ENCODE measurements around the gene GPR18.

Gene GPR18

DNA sequence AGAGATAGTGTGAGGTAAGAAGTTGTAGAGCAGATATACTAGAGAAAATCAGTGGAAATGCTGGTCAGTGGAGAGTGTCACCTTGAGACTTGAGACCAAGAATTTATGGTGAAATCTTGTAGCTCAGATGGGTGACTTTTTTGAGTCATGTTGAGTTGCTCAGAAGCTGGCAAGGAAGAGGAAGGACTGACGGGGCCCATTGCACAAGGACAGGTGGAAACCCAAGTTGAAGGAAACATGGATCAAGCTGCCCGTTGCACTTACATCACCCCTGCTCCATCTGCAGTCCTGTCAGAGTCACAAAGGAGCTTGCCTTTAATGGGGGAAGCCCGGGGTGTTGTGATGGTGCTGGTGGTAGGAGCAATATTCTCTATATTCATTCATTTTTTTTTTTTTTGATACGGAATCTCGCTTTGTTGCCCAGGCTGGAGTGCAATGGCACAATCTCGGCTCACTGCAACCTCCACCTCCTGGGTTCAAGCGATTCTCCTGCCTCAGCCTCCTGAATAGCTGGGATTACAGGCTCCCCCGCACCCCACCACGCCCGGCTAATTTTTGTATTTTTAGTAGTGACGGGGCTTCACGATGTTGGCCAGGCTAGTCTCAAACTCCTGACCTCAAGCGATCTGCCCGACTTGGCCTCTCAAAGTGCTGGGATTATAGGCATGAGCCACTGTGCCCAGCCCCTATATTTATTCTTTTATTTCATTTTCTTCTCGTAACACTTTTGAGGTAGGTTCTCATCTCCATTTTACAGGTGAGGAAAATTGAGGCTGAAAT is 30.1 kb downstream of the GPR18 start:
- Histone ChIP-seq H3K9me3 (ENCODE audit: insufficient read depth, low read depth, low read length) (no peaks in the 10 kb centered on the region), H3K4me3 (ENCODE audit: low read depth, low read length) (no peak overlapping the region), H3K36me3 (ENCODE audit: control insufficient read depth in 1 of 2, insufficient read depth in 2 of 2, low read length in 2 of 2) (peaks cover 0 to 6% of the 10 kb centered on the region in 2 experiments), H2AFZ (ENCODE audit: insufficient read depth, low read length, poor library complexity) (no peak overlapping the region), H3K14ac (ENCODE audit: low read length) (no peak overlapping the region), H4K8ac (ENCODE audit: low read depth, low read length) (no peak overlapping the region), H3K79me1 (ENCODE audit: low read length) (no peaks in the 10 kb centered on the region), H4K91ac (ENCODE audit: low read depth, low read length) (no peak overlapping the region), H2AK5ac (ENCODE audit: low read length) (no peak overlapping the region), H3K27ac (ENCODE audit: low read depth, low read length) (no peak overlapping the region), H3K4me2 (ENCODE audit: low read length) (no peak overlapping the region), H3K79me2 (ENCODE audit: control insufficient read depth, insufficient read depth, low read length, poor library complexity) (peaks cover 6% of the 10 kb centered on the region), H2BK120ac (ENCODE audit: insufficient read depth, low read length, poor library complexity) (no peak overlapping the region), H3K4ac (ENCODE audit: low read depth, low read length) (no peak overlapping the region), H3K4me1 (ENCODE audit: control insufficient read depth in 1 of 2, insufficient read depth in 2 of 2, low read length in 2 of 2) (peaks cover 3 to 5% of the 10 kb centered on the region in 2 experiments), H3K27me3 (ENCODE audit: insufficient read depth, low read length) (no peaks in the 10 kb centered on the region), H3K9ac (ENCODE audit: low read length) (no peak overlapping the region), H2BK12ac (ENCODE audit: low read length) (no peak overlapping the region), H3K23ac (ENCODE audit: low read length) (no peak overlapping the region), H4K12ac (ENCODE audit: low read depth, low read length) (no peak overlapping the region), H3K18ac (ENCODE audit: low read length) (no peak overlapping the region), H2BK5ac (ENCODE audit: low read depth, low read length, poor library complexity) (no peak overlapping the region)
- DNase-seq = peak; percentile 13 to 34
- WGBS (ENCODE audit: extremely low coverage, insufficient coverage, insufficient read length) = no CpG with 5 or more reads among the region's 15 CpGs

DNA sequence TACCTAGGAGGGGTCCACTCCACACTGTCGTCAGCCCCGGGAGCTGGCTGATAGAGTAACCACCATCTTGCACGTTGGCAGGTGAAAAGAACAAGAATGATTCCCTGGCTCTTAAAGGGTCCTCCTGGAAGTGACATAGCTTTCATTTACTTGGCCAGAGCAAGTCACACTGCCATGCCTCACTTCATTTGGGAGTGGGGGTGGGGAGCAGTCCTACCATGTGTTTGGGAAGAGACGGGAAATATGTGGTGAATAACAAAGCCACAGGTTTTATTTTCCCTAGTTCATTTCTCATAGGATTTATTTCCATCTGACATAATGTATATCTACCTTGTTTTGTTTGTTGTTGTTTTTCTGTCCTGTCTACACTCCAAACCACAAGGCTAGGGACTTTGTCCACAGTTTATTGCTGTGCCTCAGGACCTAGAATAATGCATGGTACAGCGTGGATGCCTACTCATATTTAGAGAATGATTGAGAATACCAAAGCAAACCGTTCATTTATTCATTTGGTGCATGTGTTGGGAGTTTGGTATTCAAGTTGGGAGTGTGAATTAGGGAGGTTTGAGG is 30.8 kb downstream of the GPR18 start:
- H3K4me2 ChIP-seq (ENCODE audit: low read length) = no peak overlapping the region
- no peak overlapping the region for H4K12ac ChIP-seq (ENCODE audit: low read depth, low read length)
- peaks cover 0 to 6% of the 10 kb centered on the region in 2 experiments for H3K36me3 ChIP-seq (ENCODE audit: control insufficient read depth in 1 of 2, insufficient read depth in 2 of 2, low read length in 2 of 2)
- no peaks in the 10 kb centered on the region for H3K9me3 ChIP-seq (ENCODE audit: insufficient read depth, low read depth, low read length)
- peak overlapping the region; percentile 5 for H3K18ac ChIP-seq (ENCODE audit: low read length)
- no peak overlapping the region for H2BK120ac ChIP-seq (ENCODE audit: insufficient read depth, low read length, poor library complexity)
- no peak overlapping the region for H2BK12ac ChIP-seq (ENCODE audit: low read length)
- H3K14ac ChIP-seq (ENCODE audit: low read length) = no peak overlapping the region
- H4K8ac ChIP-seq (ENCODE audit: low read depth, low read length) = no peak overlapping the region
- H3K4me1 ChIP-seq (ENCODE audit: control insufficient read depth in 1 of 2, insufficient read depth in 2 of 2, low read length in 2 of 2) = peaks cover 3 to 5% of the 10 kb centered on the region in 2 experiments
- no peak overlapping the region for H3K27ac ChIP-seq (ENCODE audit: low read depth, low read length)
- no peak overlapping the region for H3K4me3 ChIP-seq (ENCODE audit: low read depth, low read length)
- no peak overlapping the region for H3K23ac ChIP-seq (ENCODE audit: low read length)
- no peaks in the 10 kb centered on the region for H3K27me3 ChIP-seq (ENCODE audit: insufficient read depth, low read length)
- H3K79me2 ChIP-seq (ENCODE audit: control insufficient read depth, insufficient read depth, low read length, poor library complexity) = peaks cover 6% of the 10 kb centered on the region
- H4K91ac ChIP-seq (ENCODE audit: low read depth, low read length) = no peak overlapping the region
- no peaks in the 10 kb centered on the region for H3K79me1 ChIP-seq (ENCODE audit: low read length)
- no peak overlapping the region for H2AK5ac ChIP-seq (ENCODE audit: low read length)
- WGBS (ENCODE audit: extremely low coverage, insufficient coverage, insufficient read length) = no CpG with 5 or more reads among the region's 6 CpGs
- no peak overlapping the region for H2BK5ac ChIP-seq (ENCODE audit: low read depth, low read length, poor library complexity)
- no peak overlapping the region for H3K4ac ChIP-seq (ENCODE audit: low read depth, low read length)
- DNase-seq = no peak
- no peak overlapping the region for H2AFZ ChIP-seq (ENCODE audit: insufficient read depth, low read length, poor library complexity)
- no peak overlapping the region for H3K9ac ChIP-seq (ENCODE audit: low read length)

DNA sequence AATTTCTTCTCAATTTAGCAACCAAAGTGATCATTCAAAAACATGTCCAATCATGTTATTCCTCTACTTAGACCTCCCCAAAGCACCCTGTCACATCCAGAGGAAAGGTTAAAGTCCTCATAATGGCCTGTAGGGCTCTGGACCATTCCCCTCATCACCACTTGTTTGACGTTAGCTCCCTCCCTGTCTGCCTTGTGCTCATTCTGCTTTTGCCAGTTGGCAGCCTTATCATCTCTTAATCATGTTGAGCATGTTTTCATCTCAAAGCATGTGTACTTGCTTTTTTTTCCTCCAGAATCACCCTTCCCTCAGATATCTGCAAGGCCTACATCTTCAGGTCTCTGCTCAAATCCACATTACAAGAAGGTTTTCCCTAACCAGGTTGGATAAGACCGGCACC is 31.7 kb downstream of the GPR18 start:
- no peaks in the 10 kb centered on the region for H3K9me3 ChIP-seq (ENCODE audit: insufficient read depth, low read depth, low read length)
- H2BK120ac ChIP-seq (ENCODE audit: insufficient read depth, low read length, poor library complexity) = no peak overlapping the region
- no peaks in the 10 kb centered on the region for H3K27me3 ChIP-seq (ENCODE audit: insufficient read depth, low read length)
- H4K12ac ChIP-seq (ENCODE audit: low read depth, low read length) = no peak overlapping the region
- peaks cover 2 to 6% of the 10 kb centered on the region in 2 experiments for H3K36me3 ChIP-seq (ENCODE audit: control insufficient read depth in 1 of 2, insufficient read depth in 2 of 2, low read length in 2 of 2)
- no peak overlapping the region for H4K8ac ChIP-seq (ENCODE audit: low read depth, low read length)
- H3K27ac ChIP-seq (ENCODE audit: low read depth, low read length) = no peak overlapping the region
- WGBS (ENCODE audit: extremely low coverage, insufficient coverage, insufficient read length) = no CpG with 5 or more reads among the region's 2 CpGs
- no peaks in the 10 kb centered on the region for H3K79me1 ChIP-seq (ENCODE audit: low read length)
- DNase-seq = no peak
- no peak overlapping the region for H3K14ac ChIP-seq (ENCODE audit: low read length)
- H4K91ac ChIP-seq (ENCODE audit: low read depth, low read length) = no peak overlapping the region
- no peak overlapping the region for H2AK5ac ChIP-seq (ENCODE audit: low read length)
- H2BK12ac ChIP-seq (ENCODE audit: low read length) = no peak overlapping the region
- peaks cover 8% of the 10 kb centered on the region for H3K79me2 ChIP-seq (ENCODE audit: control insufficient read depth, insufficient read depth, low read length, poor library complexity)
- peaks cover 3 to 5% of the 10 kb centered on the region in 2 experiments for H3K4me1 ChIP-seq (ENCODE audit: control insufficient read depth in 1 of 2, insufficient read depth in 2 of 2, low read length in 2 of 2)
- H3K4ac ChIP-seq (ENCODE audit: low read depth, low read length) = peak overlapping the region; percentile 1
- no peak overlapping the region for H2AFZ ChIP-seq (ENCODE audit: insufficient read depth, low read length, poor library complexity)
- no peak overlapping the region for H3K4me2 ChIP-seq (ENCODE audit: low read length)
- no peak overlapping the region for H3K9ac ChIP-seq (ENCODE audit: low read length)
- no peak overlapping the region for H3K4me3 ChIP-seq (ENCODE audit: low read depth, low read length)
- H3K23ac ChIP-seq (ENCODE audit: low read length) = no peak overlapping the region
- H2BK5ac ChIP-seq (ENCODE audit: low read depth, low read length, poor library complexity) = no peak overlapping the region
- H3K18ac ChIP-seq (ENCODE audit: low read length) = no peak overlapping the region

DNA sequence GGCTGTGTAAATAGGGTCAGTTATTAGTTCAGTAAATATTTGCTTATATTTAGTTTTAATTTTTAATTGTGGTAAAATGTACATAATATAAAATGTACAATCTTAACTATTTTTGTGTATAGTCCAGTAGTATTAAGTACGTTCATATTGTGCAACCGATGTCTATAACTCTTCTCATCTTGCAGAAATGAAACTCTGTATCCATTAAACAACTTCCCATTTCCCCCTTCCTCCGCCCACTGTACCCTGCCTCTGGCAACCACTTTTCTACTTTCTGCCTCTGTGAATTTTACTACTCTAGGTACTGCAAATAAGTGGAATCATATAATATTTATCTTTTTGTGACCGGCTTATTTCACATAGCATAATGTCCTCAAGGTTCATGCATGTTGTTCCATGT is 33.1 kb downstream of the GPR18 start:
- Histone ChIP-seq H4K8ac (ENCODE audit: low read depth, low read length) (no peak overlapping the region), H2AFZ (ENCODE audit: insufficient read depth, low read length, poor library complexity) (no peak overlapping the region), H3K23ac (ENCODE audit: low read length) (no peak overlapping the region), H3K14ac (ENCODE audit: low read length) (no peak overlapping the region), H4K12ac (ENCODE audit: low read depth, low read length) (no peak overlapping the region), H3K79me1 (ENCODE audit: low read length) (no peaks in the 10 kb centered on the region), H4K91ac (ENCODE audit: low read depth, low read length) (no peak overlapping the region), H2BK5ac (ENCODE audit: low read depth, low read length, poor library complexity) (no peak overlapping the region), H2BK120ac (ENCODE audit: insufficient read depth, low read length, poor library complexity) (no peak overlapping the region), H3K79me2 (ENCODE audit: control insufficient read depth, insufficient read depth, low read length, poor library complexity) (peaks cover 8% of the 10 kb centered on the region), H3K4me2 (ENCODE audit: low read length) (no peak overlapping the region), H2AK5ac (ENCODE audit: low read length) (no peak overlapping the region), H3K4ac (ENCODE audit: low read depth, low read length) (no peak overlapping the region), H3K36me3 (ENCODE audit: control insufficient read depth in 1 of 2, insufficient read depth in 2 of 2, low read length in 2 of 2) (peaks cover 3 to 6% of the 10 kb centered on the region in 2 experiments), H2BK12ac (ENCODE audit: low read length) (no peak overlapping the region), H3K27me3 (ENCODE audit: insufficient read depth, low read length) (no peaks in the 10 kb centered on the region), H3K4me3 (ENCODE audit: low read depth, low read length) (no peak overlapping the region), H3K4me1 (ENCODE audit: control insufficient read depth in 1 of 2, insufficient read depth in 2 of 2, low read length in 2 of 2) (peaks cover 3% of the 10 kb centered on the region in 2 experiments), H3K9me3 (ENCODE audit: insufficient read depth, low read depth, low read length) (no peaks in the 10 kb centered on the region), H3K18ac (ENCODE audit: low read length) (no peak overlapping the region), H3K27ac (ENCODE audit: low read depth, low read length) (no peak overlapping the region), H3K9ac (ENCODE audit: low read length) (no peak overlapping the region)
- WGBS (ENCODE audit: extremely low coverage, insufficient coverage, insufficient read length) = no CpG with 5 or more reads among the region's 4 CpGs
- peak in 1 of 2 donors; percentile 8 for DNase-seq
